HG03139 (cell line): Measurements from ENCODE around the gene THAP8.
"Not testable (repeated sequence)": the region's sequence is repeated elsewhere in the genome, so short reads cannot be mapped to it uniquely, and the experiment has no call there.

Experiments
- ATAC-seq: cut with Tn5 transposase; IDR thresholded peaks from one replicate; pipeline ENCODE4 v1.9.1; 2021; ENCODE audit not compliant: unreplicated experiment

The THAP8 gene

DNA sequence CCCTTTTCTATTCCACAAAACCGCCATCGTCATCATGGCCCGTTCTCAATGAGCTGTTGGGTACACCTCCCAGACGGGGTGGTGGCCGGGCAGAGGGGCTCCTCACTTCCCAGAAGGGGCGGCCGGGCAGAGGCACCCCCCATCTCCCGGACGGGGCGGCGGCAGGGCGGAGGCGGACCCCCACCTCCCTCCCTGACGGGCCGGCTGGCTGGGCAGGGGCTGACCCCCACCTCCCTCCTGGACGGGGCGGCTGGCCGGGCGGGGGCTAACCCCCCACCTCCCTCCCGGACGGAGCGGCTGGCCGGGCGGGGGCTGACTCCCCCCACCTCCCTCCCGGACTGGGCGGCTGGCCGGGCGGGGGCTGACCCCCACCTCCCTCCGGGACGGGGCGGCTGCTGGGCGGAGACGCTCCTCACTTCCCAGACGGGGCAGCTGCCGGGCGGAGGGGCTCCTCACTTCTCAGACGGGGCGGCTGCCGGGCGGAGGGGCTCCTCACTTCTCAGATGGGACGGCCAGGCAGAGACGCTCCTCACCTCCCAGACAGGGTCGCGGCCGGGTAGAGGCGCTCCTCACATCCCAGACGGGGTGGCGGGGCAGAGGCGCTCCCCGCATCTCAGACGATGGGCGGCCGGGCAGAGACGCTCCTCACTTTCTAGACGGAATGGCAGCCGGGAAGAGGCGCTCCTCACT, 14.9 kb upstream of the THAP8 start:
- not testable (repeated sequence) for ATAC-seq

DNA sequence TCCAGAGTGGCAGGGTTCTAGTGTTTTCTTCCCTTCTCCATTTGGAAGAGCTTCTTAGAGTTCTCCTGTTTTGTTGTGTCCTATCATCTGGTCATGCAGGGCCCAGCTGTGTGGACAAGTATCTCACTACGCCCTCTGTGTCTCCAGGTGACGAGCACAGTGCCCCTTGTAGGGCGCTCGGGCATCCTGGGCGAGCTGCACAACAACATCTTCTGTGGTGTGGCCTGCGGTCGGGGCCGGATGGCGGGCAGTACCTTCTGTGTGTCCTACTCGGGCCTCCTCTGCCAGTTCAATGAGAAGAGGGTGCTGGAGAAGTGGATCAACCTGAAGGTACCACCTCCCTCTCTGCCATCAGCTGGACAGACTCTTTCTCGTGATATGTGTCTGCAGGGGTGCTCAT, 13.6 kb upstream of the THAP8 start:
- ATAC-seq, result no peak

DNA sequence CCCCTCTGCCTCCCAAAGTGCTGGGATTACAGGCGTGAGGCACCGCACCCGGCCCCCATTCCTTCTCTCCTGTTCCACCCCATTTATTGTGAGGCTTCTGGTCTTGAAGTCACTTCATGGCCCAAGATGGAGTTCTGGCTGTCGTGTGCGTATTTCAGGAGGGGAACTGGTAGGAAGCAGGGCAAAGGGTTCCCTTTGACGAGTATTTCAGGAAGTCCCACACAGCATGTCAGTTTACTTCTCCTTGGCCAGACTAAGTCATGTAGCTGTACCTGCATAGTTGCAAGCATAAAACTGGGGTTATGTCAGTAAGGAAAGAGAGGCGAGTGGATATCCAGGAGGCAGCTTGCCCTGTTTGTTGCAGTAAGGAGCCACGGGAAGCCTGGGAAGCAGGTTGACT, 10.7 kb upstream of the THAP8 start:
- ATAC-seq, result no peak

DNA sequence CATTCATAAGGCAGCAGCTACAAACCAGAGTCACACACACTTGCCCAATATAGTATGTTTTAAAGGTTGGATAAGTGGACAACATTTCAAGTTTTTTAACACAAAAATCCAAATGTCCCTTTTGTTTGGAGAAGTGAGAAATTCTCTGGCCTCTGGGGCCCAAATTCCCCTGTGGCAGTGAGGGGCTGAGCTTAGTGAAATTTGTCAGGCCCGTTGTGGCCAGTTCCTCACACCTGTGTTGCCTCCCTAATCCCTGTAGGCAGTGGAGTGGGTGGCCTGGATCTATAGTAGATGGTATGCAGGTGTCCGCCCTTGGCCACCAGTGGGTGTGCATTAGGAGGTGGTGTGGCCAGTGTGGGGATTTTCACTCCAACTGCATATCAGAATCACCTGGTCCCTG, 7.3 kb upstream of the THAP8 start:
- ATAC-seq, result no peak

DNA sequence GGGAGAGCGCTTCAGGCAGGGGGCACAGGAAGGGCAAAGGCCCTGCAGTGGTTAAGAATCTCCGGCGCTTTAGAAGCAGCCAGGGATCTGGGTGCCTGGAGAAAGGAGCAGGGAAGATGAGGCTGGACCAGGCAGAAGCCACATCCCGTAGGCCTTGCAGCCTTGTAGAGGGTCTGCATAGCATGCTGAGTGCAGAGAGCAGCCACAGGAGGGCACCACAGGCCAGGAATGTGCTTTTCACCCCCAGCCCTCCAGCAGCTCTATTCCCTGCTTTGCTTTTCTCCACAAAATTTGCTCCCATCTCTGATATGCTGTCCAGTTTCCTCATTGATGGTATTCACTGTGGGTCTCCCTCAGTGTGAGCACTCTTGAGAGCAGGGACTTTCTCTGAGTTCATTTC, 6.3 kb upstream of the THAP8 start:
- no peak for ATAC-seq

DNA sequence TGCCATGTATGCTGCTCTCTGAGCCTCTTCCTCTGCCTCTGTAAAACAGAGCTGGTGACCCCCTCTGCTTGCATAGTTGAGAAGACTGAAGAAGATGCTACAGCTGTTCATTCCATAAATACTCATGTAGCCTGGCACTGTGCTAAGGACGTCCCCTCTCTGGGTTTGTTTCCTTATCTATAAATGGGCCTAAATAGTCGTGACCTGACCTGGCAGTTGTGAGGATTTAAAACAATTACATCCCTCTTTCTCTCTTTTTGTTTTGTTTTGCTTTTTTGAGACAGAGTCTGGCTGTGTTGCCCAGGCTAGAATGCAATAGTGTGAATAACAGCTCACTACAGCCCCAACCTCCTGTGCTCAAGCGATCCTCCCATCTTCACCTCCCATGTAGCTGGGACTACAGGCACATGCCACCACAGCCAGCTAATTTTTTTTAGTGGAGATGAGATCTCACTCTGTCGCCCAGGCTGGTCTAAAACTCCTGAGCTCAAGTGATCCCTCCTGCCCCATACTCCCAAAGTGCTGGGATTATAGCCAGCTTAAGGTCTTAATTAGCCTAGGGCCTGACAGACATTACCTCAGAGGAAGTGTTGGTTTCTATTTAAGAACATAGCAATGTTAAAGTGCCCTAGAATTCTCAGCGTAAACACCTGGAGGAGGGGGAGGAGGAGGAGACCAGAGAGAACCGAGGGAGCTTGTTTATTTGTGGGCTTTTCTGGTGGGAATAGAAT, 5.3 kb upstream of the THAP8 start:
- ATAC-seq, result no peak

DNA sequence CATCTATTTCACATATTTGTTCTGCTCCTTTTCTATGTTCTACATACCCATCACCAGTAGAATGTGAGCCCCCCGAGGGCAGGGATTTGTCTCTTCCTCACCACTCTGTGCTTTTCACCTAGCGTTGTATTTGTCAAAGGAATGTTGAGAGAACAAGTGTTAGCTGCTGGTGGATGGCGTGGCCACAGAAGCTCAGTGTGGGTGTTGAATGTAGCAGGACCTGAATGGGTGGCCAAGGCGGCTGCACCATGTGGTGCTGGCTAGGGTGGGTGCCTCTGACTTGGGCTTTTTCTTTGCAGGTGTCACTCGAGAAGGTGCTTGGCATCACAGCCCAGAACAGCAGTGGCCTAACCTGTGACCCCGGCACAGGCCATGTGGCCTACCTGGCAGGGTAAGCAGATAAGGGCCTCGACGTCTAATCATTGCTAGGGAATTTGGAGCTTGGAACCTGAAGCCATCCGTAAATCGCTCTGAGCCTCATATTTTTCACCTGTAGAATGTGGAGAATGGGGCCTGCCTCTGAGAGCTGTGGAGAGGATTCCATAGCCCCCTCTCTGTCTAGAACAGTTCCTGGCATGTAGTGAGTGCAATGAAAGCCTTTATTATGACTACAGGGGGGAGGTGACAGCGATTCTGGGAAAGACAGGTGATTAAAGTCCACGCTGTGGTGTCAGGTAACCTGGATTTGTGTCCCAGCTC, 4.5 kb upstream of the THAP8 start:
- ATAC-seq, result no peak

DNA sequence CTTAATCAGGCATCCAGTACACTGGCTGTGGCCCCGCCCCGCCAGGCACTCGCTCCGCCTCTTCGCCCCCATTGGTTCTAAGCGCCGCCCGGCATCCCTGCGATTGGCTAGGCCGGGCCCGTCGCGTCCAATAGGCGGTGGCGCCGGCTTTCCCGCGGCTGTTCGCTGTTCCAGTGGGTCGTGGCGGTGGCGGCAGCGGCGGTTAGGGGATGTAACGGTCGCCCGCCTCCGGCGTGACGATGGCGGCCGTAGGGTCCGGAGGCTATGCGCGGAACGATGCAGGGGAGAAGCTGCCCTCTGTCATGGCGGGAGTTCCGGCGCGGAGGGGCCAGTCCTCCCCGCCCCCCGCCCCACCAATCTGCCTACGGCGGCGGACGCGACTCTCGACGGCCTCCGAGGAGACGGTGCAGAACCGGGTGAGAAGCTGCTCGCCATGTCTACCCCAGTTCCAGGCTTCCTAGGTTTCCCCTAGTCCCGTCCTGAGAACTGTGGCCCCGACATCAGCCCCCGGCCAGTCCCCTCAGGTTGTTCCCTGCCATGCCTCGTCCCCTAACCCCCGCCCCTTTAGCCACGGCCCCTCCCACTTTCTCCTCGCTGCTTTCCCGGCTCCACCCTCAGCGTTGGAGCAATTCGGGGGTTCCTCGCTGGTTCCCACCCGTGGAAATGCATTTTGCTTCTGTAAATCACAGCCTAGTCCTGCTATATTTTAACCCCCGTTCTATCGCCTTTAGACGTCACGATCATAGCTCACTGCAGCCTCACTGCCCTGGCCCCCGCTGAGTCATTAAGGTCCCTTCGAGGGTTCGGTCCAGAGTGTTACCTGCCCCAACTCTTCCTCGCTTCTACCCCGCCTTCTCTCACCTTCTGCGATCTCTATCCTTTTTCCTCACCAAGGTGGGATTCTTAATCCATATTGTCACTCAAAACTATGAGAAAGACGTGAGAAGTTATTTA, 925 bp upstream of the THAP8 start, which contains the start of gene WDR62:
WDR62 (plus strand) TSS at position 165 of the 954 bp plus-strand sequence; CDS start at position 240, 75 bp downstream.
- peak; percentile 64 for ATAC-seq

DNA sequence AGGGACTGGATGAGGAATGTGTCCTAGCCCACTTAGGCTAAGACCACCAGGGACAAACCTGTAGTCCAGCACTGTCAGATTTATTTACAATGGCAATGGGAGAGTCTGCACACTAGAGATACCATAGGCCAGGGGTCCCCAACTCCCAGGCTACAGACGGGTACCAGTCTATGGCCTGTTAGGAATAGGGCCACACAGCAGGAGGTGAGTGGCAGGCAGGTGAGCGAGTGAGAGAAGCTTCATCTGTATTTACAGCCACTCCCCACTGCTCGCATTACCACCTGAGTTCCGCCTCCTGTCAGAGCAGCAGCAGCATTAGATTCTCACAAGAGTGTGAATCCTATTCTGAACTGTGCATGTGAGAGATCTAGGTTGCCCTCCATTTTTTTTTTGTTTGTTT, 2.4 kb downstream of the THAP8 start:
- ATAC-seq, result no peak

DNA sequence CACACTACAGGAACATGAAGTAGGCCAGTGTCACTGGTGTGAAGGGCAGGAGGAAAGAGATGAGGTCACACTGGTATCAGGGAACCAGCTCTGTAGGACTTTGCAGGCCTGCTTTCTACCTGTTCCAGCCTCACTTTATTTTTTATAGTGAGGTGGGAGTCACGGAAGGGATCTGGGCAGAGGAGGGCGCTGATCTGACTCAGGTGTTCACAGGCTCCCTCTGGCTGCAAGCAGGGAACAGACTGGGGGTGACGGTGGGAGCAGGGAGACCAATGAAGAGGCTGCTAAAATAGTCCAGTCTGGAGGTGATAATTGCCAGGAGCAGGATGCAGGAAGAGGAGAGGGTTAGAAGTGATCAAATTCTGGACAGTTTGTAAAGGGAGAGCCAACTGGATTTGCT, 2.8 kb downstream of the THAP8 start:
- no peak for ATAC-seq

DNA sequence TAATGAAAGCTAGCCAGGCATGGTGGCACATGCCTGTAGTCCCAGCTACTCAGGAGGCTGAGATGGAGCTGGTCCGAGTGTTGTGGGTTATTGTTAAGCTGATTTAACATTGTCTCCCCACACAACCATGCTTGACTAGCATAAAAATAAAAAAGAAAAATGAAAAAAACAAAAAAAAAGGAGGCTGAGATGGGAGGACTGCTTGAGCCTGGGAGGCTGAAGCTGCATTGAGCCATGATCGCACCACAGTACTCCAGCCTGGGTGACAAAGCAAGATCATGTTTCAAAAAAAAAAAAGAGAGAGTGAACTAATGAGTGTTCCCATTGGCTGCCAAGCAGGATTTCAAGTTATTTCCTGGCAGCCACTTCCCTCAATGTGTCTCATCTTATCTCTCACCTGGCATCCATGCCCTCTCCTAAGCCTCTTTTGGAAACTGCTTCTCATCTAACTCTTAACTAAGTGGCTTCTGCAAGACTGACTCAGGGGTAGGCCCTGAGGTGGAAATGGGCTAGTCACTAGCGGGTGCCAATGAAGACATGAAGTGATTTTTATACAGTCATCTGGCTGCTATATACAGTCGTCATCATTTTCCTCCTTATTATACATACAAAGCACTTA, 4.9 kb downstream of the THAP8 start:
- ATAC-seq, result no peak

DNA sequence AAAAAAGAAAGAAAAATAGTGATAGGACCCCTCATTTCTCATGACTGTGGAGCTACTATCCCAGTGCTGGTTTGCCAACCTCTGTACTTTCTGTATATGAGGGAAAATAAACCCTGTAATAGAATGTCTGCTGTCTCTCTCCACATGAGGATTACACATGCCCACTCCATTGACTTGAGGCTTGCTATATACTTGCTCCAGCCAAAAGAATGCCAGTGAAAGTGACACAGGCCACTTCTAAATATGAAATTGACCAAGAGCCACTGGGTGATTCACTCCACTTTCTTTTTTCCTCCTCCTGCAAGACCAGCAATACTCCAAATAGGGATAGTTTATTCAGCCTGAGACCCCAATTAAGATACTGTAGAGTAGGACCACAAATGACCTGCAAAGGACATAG, 6.2 kb downstream of the THAP8 start:
- no peak for ATAC-seq

DNA sequence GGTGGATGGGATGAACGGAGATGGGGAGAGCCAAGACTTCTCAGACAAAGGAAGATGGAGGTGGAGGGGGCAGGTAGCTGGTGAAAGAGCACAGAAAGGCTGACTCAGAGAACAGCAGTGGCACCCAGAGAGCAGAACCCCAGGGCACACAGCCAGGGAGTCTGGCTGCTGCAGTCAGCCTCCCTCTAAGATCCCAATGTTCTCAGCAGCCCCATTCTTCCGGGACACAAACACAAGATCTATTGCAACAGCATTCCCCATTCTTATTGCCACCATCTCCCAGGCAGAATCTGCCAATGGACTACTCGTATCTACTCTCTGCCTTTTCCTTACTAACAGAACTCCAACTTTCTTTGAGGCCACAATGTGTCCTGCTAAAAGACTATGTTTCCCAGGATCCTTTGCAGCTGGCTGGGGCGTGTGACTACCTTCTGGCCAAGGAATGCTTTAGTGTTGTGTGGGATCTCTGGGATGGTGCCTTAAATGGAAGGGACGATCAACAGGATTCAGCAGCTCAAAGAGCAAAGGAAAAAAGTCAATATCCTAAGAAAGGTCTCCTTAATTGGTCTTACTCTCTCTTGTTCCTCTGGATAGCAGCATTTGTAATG, 7.5 kb downstream of the THAP8 start:
- no peak for ATAC-seq

DNA sequence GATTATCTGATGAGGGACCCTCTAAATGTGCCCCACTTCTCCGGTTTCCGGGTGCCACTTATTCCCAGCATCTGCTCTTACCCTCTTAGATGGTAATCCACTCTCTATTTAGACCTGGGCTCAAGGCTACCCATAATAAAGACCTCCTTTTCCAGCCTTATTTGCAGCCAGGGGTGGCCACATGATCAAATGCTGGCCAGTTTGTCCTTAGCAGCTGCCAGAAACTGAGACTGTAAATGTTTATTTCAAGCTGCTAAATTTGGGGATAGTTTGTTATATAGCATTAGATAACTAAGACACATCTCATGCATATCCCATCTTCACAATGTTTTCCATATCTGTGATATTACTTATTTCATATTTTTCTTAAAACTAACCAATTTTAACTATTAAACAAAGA, 10.1 kb downstream of the THAP8 start:
- no peak for ATAC-seq

DNA sequence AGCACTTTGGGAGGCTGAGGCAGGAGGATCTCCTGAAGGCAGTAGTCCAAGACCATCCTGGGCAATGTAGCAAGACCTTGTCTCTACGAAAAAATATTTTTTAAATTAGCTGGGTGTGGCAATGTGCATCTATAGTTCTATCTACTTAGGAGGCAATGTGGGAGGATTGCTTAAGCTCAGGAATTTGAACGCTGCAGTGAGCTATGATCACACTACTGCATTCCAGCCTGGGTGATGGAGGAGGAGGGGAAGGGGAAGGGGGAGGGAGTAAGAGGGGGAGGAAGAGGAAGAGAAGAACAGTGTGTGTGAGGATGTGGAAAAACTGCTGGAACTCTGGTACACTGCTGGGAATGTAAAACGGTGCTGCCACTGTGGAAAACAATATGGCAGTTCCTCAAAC, 12.3 kb downstream of the THAP8 start:
- no peak for ATAC-seq

DNA sequence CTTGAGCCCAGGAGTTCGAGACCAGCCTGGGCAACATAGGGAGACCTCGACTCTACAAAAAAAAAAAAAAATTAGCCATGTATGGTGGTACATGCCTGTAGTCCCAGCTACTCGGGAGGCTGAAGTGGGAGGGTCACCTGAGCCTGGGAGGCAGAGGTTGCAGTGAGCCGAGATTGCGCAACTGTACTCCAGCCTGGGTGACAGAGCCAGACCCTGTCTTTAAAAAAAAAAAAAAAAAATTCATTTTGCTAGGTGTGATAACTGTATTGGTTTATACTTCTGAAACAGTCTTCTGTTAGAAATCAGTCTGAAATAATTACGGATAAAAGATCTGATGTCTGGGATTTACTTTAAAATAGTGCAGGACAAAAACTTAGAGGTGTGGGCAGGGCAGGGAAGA, 13.0 kb downstream of the THAP8 start:
- not testable (repeated sequence) for ATAC-seq

DNA sequence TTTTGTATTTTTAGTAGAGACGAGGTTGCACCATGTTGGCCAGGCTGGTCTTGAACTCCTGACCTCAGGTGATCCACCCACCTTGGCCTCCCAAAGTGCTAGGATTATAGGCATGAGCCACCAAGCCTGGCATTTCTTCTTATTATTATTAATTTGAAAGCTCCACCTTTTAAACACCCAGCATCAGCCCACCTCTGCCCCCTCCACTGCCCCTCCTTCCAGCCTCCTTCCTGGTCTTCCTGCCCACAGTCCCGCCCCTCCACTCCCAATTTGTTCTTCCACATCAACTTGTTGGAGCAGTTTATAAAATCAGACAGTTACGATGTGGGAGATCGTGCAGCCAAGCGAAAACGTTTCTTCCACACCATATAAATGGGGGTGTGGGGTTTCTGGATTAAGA, 13.6 kb downstream of the THAP8 start:
- ATAC-seq, result no peak

DNA sequence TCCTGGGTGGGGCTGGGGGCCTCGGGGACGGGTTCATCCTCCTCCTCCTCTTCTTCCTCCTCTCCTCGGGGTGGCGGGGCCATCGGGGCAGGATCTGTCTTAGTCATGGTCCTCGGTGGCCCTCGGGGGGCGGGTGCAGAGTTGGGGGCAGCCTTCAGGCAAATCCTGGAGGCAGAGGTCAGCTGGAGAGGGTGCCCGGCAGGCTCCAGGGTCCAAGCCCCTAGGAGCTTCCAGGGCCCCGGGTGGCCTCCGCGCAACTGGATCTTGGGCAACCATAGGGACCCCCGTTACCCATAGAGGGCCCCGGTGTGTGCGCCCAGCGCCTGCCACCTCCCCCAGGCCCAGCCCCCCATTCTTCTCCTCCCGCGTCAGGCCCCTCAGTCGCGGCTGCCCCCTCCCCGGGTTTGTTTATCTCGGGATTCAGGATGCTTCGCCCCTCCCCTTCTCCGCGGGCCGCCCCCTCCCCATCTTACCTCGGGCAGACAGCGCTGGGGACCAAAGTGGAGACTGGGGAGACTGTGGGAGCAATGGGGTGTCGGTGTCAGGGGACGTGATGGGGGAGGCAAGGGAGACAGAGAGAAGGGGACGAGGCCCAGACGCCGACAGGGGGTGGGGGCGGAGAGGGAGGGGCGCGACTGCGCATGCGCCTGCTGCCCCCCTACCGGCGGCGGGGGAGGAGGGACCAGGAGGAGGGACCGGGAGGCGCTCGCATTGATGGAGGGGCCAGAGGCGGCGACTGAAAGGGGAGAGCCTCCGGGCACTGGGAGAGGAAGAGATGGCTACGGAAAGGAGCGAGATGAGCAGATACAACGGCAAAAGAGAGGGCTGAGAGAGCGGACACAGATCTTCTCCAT, 21.6 kb downstream of the THAP8 start, which contains the start of gene CLIP3:
CLIP3 (minus strand) TSS at position 623 of the 854 bp plus-strand sequence; CDS start at position 107, 516 bp downstream.
- ATAC-seq, result no peak

DNA sequence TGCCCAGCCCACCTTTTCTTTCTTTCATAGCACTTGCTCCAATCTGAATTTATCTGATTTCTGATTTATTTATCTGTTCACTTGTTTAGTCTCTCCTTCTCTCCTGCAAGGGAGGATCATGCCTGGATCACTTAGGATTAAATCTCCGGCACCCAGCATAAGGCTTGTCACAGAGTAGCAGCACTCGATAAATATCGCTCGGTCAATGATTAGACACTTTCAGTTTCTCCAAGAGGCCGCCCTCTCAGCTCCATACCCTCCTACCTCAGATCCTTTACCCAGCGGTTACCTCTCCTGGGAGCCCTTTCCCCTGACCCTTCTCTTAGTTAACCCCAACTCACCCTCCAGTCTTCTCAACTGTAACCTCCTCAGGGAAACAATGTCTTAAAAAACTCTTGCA, 22.8 kb downstream of the THAP8 start:
- ATAC-seq, result no peak
